Amniotic stem cell (primary cell): Measurements from ENCODE around the gene PYDC2.
"Not testable (repeated sequence)": the region's sequence is repeated elsewhere in the genome, so short reads cannot be mapped to it uniquely, and the experiment has no call there.

Experiments used
- DNase-seq: peaks from one replicate; lab custom pipeline; 2025; lab: John Stamatoyannopoulos, UW

The PYDC2 gene

DNA sequence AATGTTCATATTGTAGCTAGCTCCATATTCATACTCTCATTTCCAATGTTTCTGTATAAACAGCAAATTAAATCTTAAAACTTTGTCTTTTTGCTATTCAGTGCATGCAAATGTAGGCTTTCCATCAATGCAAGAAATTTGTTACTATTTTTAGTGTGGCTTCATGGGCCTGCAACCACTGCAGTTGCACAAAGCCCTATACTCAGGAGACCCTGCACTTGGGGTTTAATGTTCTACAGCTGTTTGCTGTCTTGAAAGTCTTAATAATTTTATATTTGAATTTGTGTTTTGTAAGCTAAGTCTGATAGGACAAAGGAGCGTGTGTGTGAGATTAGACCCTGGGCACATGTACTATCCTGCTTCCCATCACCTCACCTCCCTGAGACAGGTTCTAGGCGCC, 9.6 kb downstream of the PYDC2 start:
- DNase-seq: no peak

- DNase-seq: no peak
Measured at GRCh38 chr3:191473661-191474198, 12.8 kb downstream of the PYDC2 start.

- DNase-seq: no peak
Measured at GRCh38 chr3:191476066-191476772, 15.3 kb downstream of the PYDC2 start.

DNA sequence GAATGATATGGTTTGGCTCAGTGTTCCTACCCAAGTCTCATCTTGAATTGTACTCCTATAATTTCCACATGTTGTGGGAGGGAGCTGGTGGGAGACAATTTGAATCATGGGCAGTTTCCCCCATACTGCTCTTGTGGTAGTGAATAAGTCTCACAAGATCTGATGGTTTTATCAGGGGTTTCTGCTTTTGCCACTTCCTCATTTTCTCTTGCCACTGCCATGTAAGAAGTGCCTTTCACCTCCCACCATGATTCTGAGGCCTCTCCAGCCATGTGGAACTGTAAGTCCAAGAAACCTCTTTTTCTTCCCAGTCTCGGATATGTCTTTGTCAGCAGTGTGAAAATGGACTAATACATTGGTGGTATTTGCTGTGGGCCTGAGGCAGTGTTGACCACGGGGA, 23.0 kb downstream of the PYDC2 start:
- not testable (repeated sequence) for DNase-seq

- DNase-seq: no peak
Measured at GRCh38 chr3:191484461-191484860, 23.5 kb downstream of the PYDC2 start.

- DNase-seq: no peak
Measured at GRCh38 chr3:191492601-191493000, 31.6 kb downstream of the PYDC2 start.

GRCh38 chr3:191493336-191493735, 32.4 kb downstream of the PYDC2 start:
- no peak for DNase-seq

- no peak for DNase-seq
Measured at GRCh38 chr3:191499307-191500080, 38.5 kb downstream of the PYDC2 start.

GRCh38 chr3:191500892-191501291, 39.9 kb downstream of the PYDC2 start:
- DNase-seq: no peak

DNA sequence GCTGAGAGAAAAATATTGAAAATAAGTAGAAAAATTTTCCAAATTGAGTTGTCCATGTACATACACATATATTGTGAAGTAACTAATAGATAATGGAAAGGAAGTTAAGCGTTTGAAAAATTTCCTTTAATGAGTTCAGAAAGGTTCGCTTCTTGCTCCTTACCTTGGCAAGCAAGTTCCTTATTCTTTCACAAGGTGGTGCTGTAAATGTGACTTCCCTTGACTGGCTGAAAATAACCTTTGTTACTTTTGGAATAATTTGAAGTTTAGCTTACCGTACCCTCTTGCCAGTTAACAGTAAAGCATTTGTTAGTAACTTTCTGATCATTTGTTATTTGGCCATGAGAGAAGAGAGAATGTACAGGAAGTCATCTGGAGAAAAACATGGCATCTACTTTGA, 41.6 kb downstream of the PYDC2 start:
- DNase-seq: no peak

- no peak for DNase-seq
Measured at GRCh38 chr3:191509078-191509477, 48.1 kb downstream of the PYDC2 start.
